ENCODE results near the gene PCF11. TPM values are rescaled to one million over a fixed set of nuclear protein-coding genes. Genes with fewer than 3 reads are reported as not detected.

The PCF11 gene
- polyA plus RNA-seq, 1 donor from 2014 or later: 82.4 TPM

DNA sequence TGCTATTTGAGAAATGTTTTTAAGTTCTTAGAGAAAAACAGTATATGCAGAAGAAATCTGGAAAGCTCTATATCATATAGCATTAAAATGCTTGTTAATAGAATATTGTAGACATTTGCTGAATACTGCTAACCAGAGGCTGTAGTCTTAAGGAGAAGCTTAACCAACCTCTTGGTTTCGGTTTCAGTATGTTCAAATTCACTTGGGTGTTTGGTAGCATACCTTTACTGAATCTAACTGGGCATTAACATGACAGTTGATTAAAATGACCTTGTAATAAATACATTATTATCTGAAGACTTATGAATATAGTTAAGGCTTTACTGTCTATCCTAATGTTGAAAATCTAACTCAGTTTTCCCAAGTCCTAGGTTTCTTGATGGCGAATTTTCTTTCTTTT lies 5.4 kb downstream of the PCF11 start:
- Histone ChIP-seq H3K4me3 (ENCODE audit: low read length) (peak overlapping the region; percentile 92), H3K27me3 (ENCODE audit: insufficient read depth, low read depth, low read length) (no peaks in the 10 kb centered on the region), H3K36me3 (ENCODE audit: insufficient read depth, low read length) (peaks cover 3% of the 10 kb centered on the region), H3K9me3 (ENCODE audit: low read length) (no peaks in the 10 kb centered on the region), H3K9me2 (ENCODE audit: insufficient read depth, low read length) (no peaks in the 10 kb centered on the region), H4K20me1 (ENCODE audit: insufficient read depth) (peaks cover 10% of the 10 kb centered on the region), H3F3A (ENCODE audit: insufficient read depth, low read length, poor library complexity, severe bottlenecking) (no peaks in the 10 kb centered on the region), H3K4me2 (ENCODE audit: low read length) (no peak overlapping the region), H2AFZ (ENCODE audit: low read depth, low read length) (no peak overlapping the region), H3K9ac (ENCODE audit: low read length) (no peak overlapping the region), H3K79me2 (replicated peaks; ENCODE audit: insufficient read depth, low read length) (peaks cover 68% of the 10 kb centered on the region), H3K27ac (ENCODE audit: low read length) (no peak overlapping the region)
- TF ChIP-seq POLR2AphosphoS5 (IDR thresholded peaks at IDR 0.05): no peak
- TF ChIP-seq TAF1 (IDR thresholded peaks at IDR 0.05; ENCODE audit: low read depth): no peak
- no peak for TF ChIP-seq EZH2 (IDR thresholded peaks at IDR 0.05; ENCODE audit: borderline replicate concordance, insufficient read depth, low read length, poor library complexity, severe bottlenecking)
- no peak for TF ChIP-seq EP300 (conservative IDR thresholded peaks at IDR 0.05; ENCODE audit: poor library complexity, severe bottlenecking)
- TF ChIP-seq MXI1 (conservative IDR thresholded peaks at IDR 0.05; ENCODE audit: poor library complexity, severe bottlenecking): no peak
- no peak for TF ChIP-seq SMC3 (conservative IDR thresholded peaks at IDR 0.05; ENCODE audit: poor library complexity)
- TF ChIP-seq, protein P1, sequence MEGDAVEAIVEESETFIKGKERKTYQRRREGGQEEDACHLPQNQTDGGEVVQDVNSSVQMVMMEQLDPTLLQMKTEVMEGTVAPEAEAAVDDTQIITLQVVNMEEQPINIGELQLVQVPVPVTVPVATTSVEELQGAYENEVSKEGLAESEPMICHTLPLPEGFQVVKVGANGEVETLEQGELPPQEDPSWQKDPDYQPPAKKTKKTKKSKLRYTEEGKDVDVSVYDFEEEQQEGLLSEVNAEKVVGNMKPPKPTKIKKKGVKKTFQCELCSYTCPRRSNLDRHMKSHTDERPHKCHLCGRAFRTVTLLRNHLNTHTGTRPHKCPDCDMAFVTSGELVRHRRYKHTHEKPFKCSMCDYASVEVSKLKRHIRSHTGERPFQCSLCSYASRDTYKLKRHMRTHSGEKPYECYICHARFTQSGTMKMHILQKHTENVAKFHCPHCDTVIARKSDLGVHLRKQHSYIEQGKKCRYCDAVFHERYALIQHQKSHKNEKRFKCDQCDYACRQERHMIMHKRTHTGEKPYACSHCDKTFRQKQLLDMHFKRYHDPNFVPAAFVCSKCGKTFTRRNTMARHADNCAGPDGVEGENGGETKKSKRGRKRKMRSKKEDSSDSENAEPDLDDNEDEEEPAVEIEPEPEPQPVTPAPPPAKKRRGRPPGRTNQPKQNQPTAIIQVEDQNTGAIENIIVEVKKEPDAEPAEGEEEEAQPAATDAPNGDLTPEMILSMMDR (IDR thresholded peaks at IDR 0.05; ENCODE audit: poor library complexity, severe bottlenecking): no peak
- TF ChIP-seq RAD21 (conservative IDR thresholded peaks at IDR 0.05): no peak
- TF ChIP-seq, protein P2, sequence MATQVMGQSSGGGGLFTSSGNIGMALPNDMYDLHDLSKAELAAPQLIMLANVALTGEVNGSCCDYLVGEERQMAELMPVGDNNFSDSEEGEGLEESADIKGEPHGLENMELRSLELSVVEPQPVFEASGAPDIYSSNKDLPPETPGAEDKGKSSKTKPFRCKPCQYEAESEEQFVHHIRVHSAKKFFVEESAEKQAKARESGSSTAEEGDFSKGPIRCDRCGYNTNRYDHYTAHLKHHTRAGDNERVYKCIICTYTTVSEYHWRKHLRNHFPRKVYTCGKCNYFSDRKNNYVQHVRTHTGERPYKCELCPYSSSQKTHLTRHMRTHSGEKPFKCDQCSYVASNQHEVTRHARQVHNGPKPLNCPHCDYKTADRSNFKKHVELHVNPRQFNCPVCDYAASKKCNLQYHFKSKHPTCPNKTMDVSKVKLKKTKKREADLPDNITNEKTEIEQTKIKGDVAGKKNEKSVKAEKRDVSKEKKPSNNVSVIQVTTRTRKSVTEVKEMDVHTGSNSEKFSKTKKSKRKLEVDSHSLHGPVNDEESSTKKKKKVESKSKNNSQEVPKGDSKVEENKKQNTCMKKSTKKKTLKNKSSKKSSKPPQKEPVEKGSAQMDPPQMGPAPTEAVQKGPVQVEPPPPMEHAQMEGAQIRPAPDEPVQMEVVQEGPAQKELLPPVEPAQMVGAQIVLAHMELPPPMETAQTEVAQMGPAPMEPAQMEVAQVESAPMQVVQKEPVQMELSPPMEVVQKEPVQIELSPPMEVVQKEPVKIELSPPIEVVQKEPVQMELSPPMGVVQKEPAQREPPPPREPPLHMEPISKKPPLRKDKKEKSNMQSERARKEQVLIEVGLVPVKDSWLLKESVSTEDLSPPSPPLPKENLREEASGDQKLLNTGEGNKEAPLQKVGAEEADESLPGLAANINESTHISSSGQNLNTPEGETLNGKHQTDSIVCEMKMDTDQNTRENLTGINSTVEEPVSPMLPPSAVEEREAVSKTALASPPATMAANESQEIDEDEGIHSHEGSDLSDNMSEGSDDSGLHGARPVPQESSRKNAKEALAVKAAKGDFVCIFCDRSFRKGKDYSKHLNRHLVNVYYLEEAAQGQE (IDR thresholded peaks at IDR 0.05; ENCODE audit: borderline replicate concordance): no peak

DNA sequence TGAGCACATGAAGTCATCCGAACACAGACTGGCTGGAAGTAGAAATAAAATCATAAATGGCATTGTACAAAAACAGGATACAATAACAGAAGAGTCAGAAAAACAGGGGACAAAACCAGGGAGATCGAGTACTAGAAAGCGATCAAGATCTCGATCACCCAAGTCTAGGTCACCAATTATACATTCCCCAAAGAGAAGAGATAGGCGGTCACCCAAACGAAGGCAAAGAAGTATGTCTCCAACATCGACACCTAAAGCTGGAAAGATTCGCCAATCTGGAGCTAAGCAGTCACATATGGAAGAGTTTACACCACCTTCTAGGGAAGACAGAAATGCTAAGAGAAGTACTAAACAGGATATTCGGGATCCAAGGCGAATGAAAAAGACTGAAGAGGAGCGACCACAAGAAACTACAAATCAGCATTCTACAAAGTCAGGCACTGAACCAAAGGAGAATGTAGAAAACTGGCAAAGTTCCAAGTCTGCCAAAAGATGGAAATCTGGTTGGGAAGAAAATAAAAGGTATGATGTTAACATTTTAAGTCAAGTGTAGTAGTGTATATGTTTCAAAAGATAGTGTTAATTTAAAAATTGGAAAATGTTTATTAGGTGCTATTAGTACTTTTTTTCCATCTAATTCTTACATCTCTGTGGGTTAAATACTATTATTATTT lies 9.4 kb downstream of the PCF11 start:
- H3K36me3 ChIP-seq (ENCODE audit: insufficient read depth, low read length): peaks cover 21% of the 10 kb centered on the region
- H3K27ac ChIP-seq (ENCODE audit: low read length): no peak overlapping the region
- peaks cover 59% of the 10 kb centered on the region for H3K79me2 ChIP-seq (replicated peaks; ENCODE audit: insufficient read depth, low read length)

More for the DNA sequence above, 9.4 kb downstream of the PCF11 start:
- H3F3A ChIP-seq (ENCODE audit: insufficient read depth, low read length, poor library complexity, severe bottlenecking): no peaks in the 10 kb centered on the region
- no peaks in the 10 kb centered on the region for H4K20me1 ChIP-seq (ENCODE audit: insufficient read depth)
- H3K9me3 ChIP-seq (ENCODE audit: low read length): no peaks in the 10 kb centered on the region
- H3K4me2 ChIP-seq (ENCODE audit: low read length): no peak overlapping the region
- H3K9ac ChIP-seq (ENCODE audit: low read length): no peak overlapping the region
- H2AFZ ChIP-seq (ENCODE audit: low read depth, low read length): no peak overlapping the region
- TF ChIP-seq, protein P2 (IDR thresholded peaks at IDR 0.05; ENCODE audit: borderline replicate concordance): no peak
- TF ChIP-seq, protein P1 (IDR thresholded peaks at IDR 0.05; ENCODE audit: poor library complexity, severe bottlenecking): no peak
- TF ChIP-seq EZH2 (IDR thresholded peaks at IDR 0.05; ENCODE audit: borderline replicate concordance, insufficient read depth, low read length, poor library complexity, severe bottlenecking) (no peak), TAF1 (IDR thresholded peaks at IDR 0.05; ENCODE audit: low read depth) (no peak), EP300 (conservative IDR thresholded peaks at IDR 0.05; ENCODE audit: poor library complexity, severe bottlenecking) (no peak), SMC3 (conservative IDR thresholded peaks at IDR 0.05; ENCODE audit: poor library complexity) (no peak), MXI1 (conservative IDR thresholded peaks at IDR 0.05; ENCODE audit: poor library complexity, severe bottlenecking) (no peak), POLR2AphosphoS5 (IDR thresholded peaks at IDR 0.05) (no peak), RAD21 (conservative IDR thresholded peaks at IDR 0.05) (no peak)
- H3K4me3 ChIP-seq (ENCODE audit: low read length): no peak overlapping the region
- no peaks in the 10 kb centered on the region for H3K9me2 ChIP-seq (ENCODE audit: insufficient read depth, low read length)
- no peaks in the 10 kb centered on the region for H3K27me3 ChIP-seq (ENCODE audit: insufficient read depth, low read depth, low read length)
